Prostate gland (tissue), 2 donors: ENCODE results near the gene GLS.

ENCODE experiments used
- CTCF ChIP-seq, 4 experiments: fragments of 200-600 bp in 2 of 4; fragments of 450-650 bp in 2 of 4; sonication (generic) in 2 of 4; IDR thresholded peaks; 1 replicate in 3 of 4; 2 replicates in 1 of 4; pipeline ENCODE4 v1.5.1; 2016 to 2019; ENCODE audit warnings: antibody characterized with exemption in 4 of 4, mild to moderate bottlenecking in 2 of 4, moderate library complexity in 2 of 4
- POLR2A ChIP-seq: fragments of 450-650 bp; IDR thresholded peaks from one replicate; pipeline ENCODE4 v1.6.1; 2016; ENCODE audit warnings: antibody characterized with exemption, mild to moderate bottlenecking
- POLR2AphosphoS5 ChIP-seq: sonication (generic); formaldehyde crosslinking; IDR thresholded peaks from one replicate; pipeline ENCODE4 v1.6.1; 2017; ENCODE audit warnings: antibody characterized with exemption

GRCh38 chr2:190867212-190867611 lies 13.4 kb upstream of the GLS start:
- TF ChIP-seq POLR2AphosphoS5 (no peak), CTCF (IDR thresholded peaks at IDR 0.05) (no peak), POLR2A (no peak)
